Karpas-422 (cell line): ENCODE data around the gene UQCC5. TPM values are rescaled to one million over a fixed set of nuclear protein-coding genes. Genes with fewer than 3 reads are reported as not detected.

Source experiments
- DNase-seq: peaks from one replicate; pipeline ENCODE4 v3.0.0-alpha.2; 2015
- H2AFZ ChIP-seq: fragments of 200-600 bp; sonication (generic); 2 replicates; pipeline ENCODE4 v1.6.1; 2014; ENCODE audit warnings: antibody characterized with exemption, low read length, mixed read lengths
- H3K27ac ChIP-seq: fragments of 200-600 bp; sonication (generic); 2 replicates; pipeline ENCODE4 v1.5.1; 2014; ENCODE audit warnings: mild to moderate bottlenecking, low read length, moderate library complexity
- H3K27me3 ChIP-seq: fragments of 200-600 bp; sonication (generic); 2 replicates; pipeline ENCODE4 v1.6.1; 2014; ENCODE audit warnings: low read length, mixed read lengths
- H3K36me3 ChIP-seq: fragments of 200-600 bp; sonication (generic); 2 replicates; pipeline ENCODE4 v1.6.1; 2014; ENCODE audit warnings: low read length, mixed read lengths; ENCODE audit not compliant: insufficient read depth
- H3K4me1 ChIP-seq: fragments of 200-600 bp; sonication (generic); 2 replicates; pipeline ENCODE4 v1.6.1; 2014; ENCODE audit warnings: mild to moderate bottlenecking, low read length, mixed read lengths
- H3K4me2 ChIP-seq: fragments of 200-600 bp; sonication (generic); 2 replicates; pipeline ENCODE4 v1.6.1; 2014; ENCODE audit warnings: low read length, low read depth, mild to moderate bottlenecking; ENCODE audit not compliant: poor library complexity, severe bottlenecking
- H3K4me3 ChIP-seq: fragments of 200-600 bp; sonication (generic); 2 replicates; pipeline ENCODE4 v1.5.1; 2014; ENCODE audit warnings: mild to moderate bottlenecking, antibody characterized with exemption, low read length, mixed read lengths
- H3K79me2 ChIP-seq: fragments of 200-600 bp; sonication (generic); 2 replicates; pipeline ENCODE4 v1.6.1; 2014; ENCODE audit warnings: mild to moderate bottlenecking, low read length, mixed read lengths
- H3K9ac ChIP-seq: fragments of 200-600 bp; sonication (generic); 2 replicates; pipeline ENCODE4 v1.6.0; 2014; ENCODE audit warnings: low read length
- H3K9me2 ChIP-seq: fragments of 200-600 bp; sonication (generic), shearing (Covaris generic); replicated peaks from 2 replicates; pipeline ENCODE4 v1.6.0; 2014; ENCODE audit warnings: mild to moderate bottlenecking, low read length, moderate library complexity; ENCODE audit not compliant: insufficient read depth
- H3K9me3 ChIP-seq: fragments of 300-700, 200-600 bp; sonication (generic); 2 replicates; pipeline ENCODE4 v1.6.1; 2014; ENCODE audit warnings: low read length, mixed read lengths
- H4K20me1 ChIP-seq: fragments of 200-600 bp; sonication (generic); 2 replicates; pipeline ENCODE4 v1.6.1; 2014; ENCODE audit warnings: mild to moderate bottlenecking, antibody characterized with exemption, low read length, low read depth; ENCODE audit not compliant: insufficient read depth
- total RNA-seq: library from RNA; depleted of rRNA; stranded (reverse); fragments of >200 nt; shearing (Covaris generic); gene quantifications from 2 replicates; pipeline ENCODE4 v1.2.3, GENCODE V29; 2014; ENCODE audit warnings: low replicate concordance

The UQCC5 gene
- total RNA-seq, 1 experiment from 2014 or later: 23.4 TPM

- H3K27ac ChIP-seq: no peak overlapping the region
- H3K4me1 ChIP-seq: peaks cover 46% of the 10 kb centered on the region
- H3K79me2 ChIP-seq: peaks cover 63% of the 10 kb centered on the region
- H3K4me2 ChIP-seq: peak overlapping the region; percentile 65
- no peaks in the 10 kb centered on the region for H3K9me2 ChIP-seq
- peaks cover 13% of the 10 kb centered on the region; the same call in 1 of the 2 replicates for H4K20me1 ChIP-seq
- no peaks in the 10 kb centered on the region for H3K9me3 ChIP-seq
- DNase-seq: no peak
- H3K27me3 ChIP-seq: no peaks in the 10 kb centered on the region
- H3K36me3 ChIP-seq: no peaks in the 10 kb centered on the region
- H3K9ac ChIP-seq: peak overlapping the region; percentile 77
- peak overlapping the region; percentile 73 for H3K4me3 ChIP-seq
- H2AFZ ChIP-seq: no peak overlapping the region
These were observed 1.9 kb upstream of the UQCC5 start for GRCh38 chr3:52534281-52535183.

- H3K27ac ChIP-seq: no peak overlapping the region
- H3K9me2 ChIP-seq: no peaks in the 10 kb centered on the region
- peaks cover 70% of the 10 kb centered on the region for H3K79me2 ChIP-seq
- H3K4me1 ChIP-seq: peaks cover 46% of the 10 kb centered on the region
- H2AFZ ChIP-seq: peak overlapping the region; percentile 22; the same call in 1 of the 2 replicates
- peak overlapping the region; percentile 53 for H3K4me2 ChIP-seq
- DNase-seq: no peak
- H3K36me3 ChIP-seq: peaks cover 3% of the 10 kb centered on the region
- H3K4me3 ChIP-seq: peak overlapping the region; percentile 35; the same call in 1 of the 2 replicates
- H3K9ac ChIP-seq: peak overlapping the region; percentile 30; the same call in 1 of the 2 replicates
- peaks cover 13% of the 10 kb centered on the region; the same call in 1 of the 2 replicates for H4K20me1 ChIP-seq
- no peaks in the 10 kb centered on the region for H3K9me3 ChIP-seq
- no peaks in the 10 kb centered on the region for H3K27me3 ChIP-seq
These were observed 844 bp upstream of the UQCC5 start for GRCh38 chr3:52535411-52536111.

- H3K4me3 ChIP-seq: peak overlapping the region; percentile 35; the same call in 1 of the 2 replicates
- no peaks in the 10 kb centered on the region for H3K27me3 ChIP-seq
- H3K9ac ChIP-seq: peak overlapping the region; percentile 30; the same call in 1 of the 2 replicates
- peak overlapping the region; percentile 22; the same call in 1 of the 2 replicates for H2AFZ ChIP-seq
- H3K27ac ChIP-seq: no peak overlapping the region
- H3K9me3 ChIP-seq: no peaks in the 10 kb centered on the region
- H3K4me2 ChIP-seq: peak overlapping the region; percentile 53
- H3K9me2 ChIP-seq: no peaks in the 10 kb centered on the region
- DNase-seq: no peak
- H3K36me3 ChIP-seq: peaks cover 7% of the 10 kb centered on the region
- H3K79me2 ChIP-seq: peaks cover 70% of the 10 kb centered on the region
- peaks cover 46% of the 10 kb centered on the region for H3K4me1 ChIP-seq
- H4K20me1 ChIP-seq: peaks cover 13% of the 10 kb centered on the region; the same call in 1 of the 2 replicates
These were observed 365 bp upstream of the UQCC5 start for GRCh38 chr3:52536112-52536368.

GRCh38 chr3:52537165-52537620 lies 788 bp downstream of the UQCC5 start:
- peak overlapping the region; percentile 93 for H3K4me2 ChIP-seq
- H3K79me2 ChIP-seq: peaks cover 69% of the 10 kb centered on the region
- H3K36me3 ChIP-seq: peaks cover 17% of the 10 kb centered on the region
- peak overlapping the region; percentile 96 for H3K4me3 ChIP-seq
- H3K27me3 ChIP-seq: no peaks in the 10 kb centered on the region
- peak overlapping the region; percentile 98 for H3K9ac ChIP-seq
- peak overlapping the region; percentile 78; the same call in 1 of the 2 replicates for H3K27ac ChIP-seq
- H3K9me3 ChIP-seq: no peaks in the 10 kb centered on the region
- no peak for DNase-seq
- peaks cover 13% of the 10 kb centered on the region; the same call in 1 of the 2 replicates for H4K20me1 ChIP-seq
- no peak overlapping the region for H2AFZ ChIP-seq
- peaks cover 41% of the 10 kb centered on the region for H3K4me1 ChIP-seq
- no peaks in the 10 kb centered on the region for H3K9me2 ChIP-seq

GRCh38 chr3:52537726-52538421 lies 1.5 kb downstream of the UQCC5 start:
- Histone ChIP-seq H3K9ac (peak overlapping the region; percentile 98), H3K4me3 (peak overlapping the region; percentile 96)

GRCh38 chr3:52539010-52539653 lies 2.7 kb downstream of the UQCC5 start:
- Histone ChIP-seq H3K9me3 (no peaks in the 10 kb centered on the region), H3K4me1 (peaks cover 38% of the 10 kb centered on the region), H3K27me3 (no peaks in the 10 kb centered on the region), H3K27ac (no peak overlapping the region), H3K36me3 (peaks cover 17% of the 10 kb centered on the region), H3K4me2 (peak overlapping the region; percentile 22), H2AFZ (no peak overlapping the region), H3K9me2 (no peaks in the 10 kb centered on the region), H3K4me3 (no peak overlapping the region), H3K79me2 (peaks cover 56% of the 10 kb centered on the region), H3K9ac (no peak overlapping the region), H4K20me1 (peaks cover 13% of the 10 kb centered on the region; the same call in 1 of the 2 replicates)
- DNase-seq: no peak

More at GRCh38 chr3:52537726-52538421, 1.5 kb downstream of the UQCC5 start:
- Histone ChIP-seq H4K20me1 (peaks cover 13% of the 10 kb centered on the region; the same call in 1 of the 2 replicates), H3K27me3 (no peaks in the 10 kb centered on the region), H3K79me2 (peaks cover 62% of the 10 kb centered on the region), H3K27ac (peak overlapping the region; percentile 78; the same call in 1 of the 2 replicates), H3K9me2 (no peaks in the 10 kb centered on the region), H3K4me2 (peak overlapping the region; percentile 93), H3K9me3 (no peaks in the 10 kb centered on the region), H2AFZ (no peak overlapping the region), H3K36me3 (peaks cover 17% of the 10 kb centered on the region), H3K4me1 (peaks cover 38% of the 10 kb centered on the region)
- no peak for DNase-seq

GRCh38 chr3:52541050-52541449 lies 4.6 kb downstream of the UQCC5 start:
- H3K27ac ChIP-seq: no peak overlapping the region
- H3K79me2 ChIP-seq: peaks cover 58% of the 10 kb centered on the region
- H4K20me1 ChIP-seq: peaks cover 13% of the 10 kb centered on the region; the same call in 1 of the 2 replicates
- no peak overlapping the region for H3K4me3 ChIP-seq
- DNase-seq: no peak
- no peaks in the 10 kb centered on the region for H3K9me2 ChIP-seq
- no peaks in the 10 kb centered on the region for H3K9me3 ChIP-seq
- H3K4me1 ChIP-seq: peaks cover 21% of the 10 kb centered on the region
- H3K4me2 ChIP-seq: no peak overlapping the region
- no peak overlapping the region for H3K9ac ChIP-seq
- H3K36me3 ChIP-seq: peaks cover 24% of the 10 kb centered on the region
- H3K27me3 ChIP-seq: no peaks in the 10 kb centered on the region
- H2AFZ ChIP-seq: no peak overlapping the region
